GM23338 (cell line): Measurements from ENCODE around the gene ATG9B. TPM values are rescaled to one million over a fixed set of nuclear protein-coding genes. Genes with fewer than 3 reads are reported as not detected.

ENCODE experiments used
- ATAC-seq: fragments of 200-7000 bp; cut with Tn5 transposase; 3 replicates; pipeline ENCODE4 v1.9.1; 2020
- DNase-seq: peaks from one replicate; pipeline ENCODE4 v3.0.0-alpha.2; 2015; ENCODE audit warnings: low spot score
- H2AFZ ChIP-seq: fragments of 200-600 bp; sonication (generic); 2 replicates; pipeline ENCODE4 v1.8.0; 2016; ENCODE audit warnings: antibody characterized with exemption, mild to moderate bottlenecking, moderate library complexity
- H3F3A ChIP-seq: fragments of 200-600 bp; sonication (generic); replicated peaks from 2 replicates; pipeline ENCODE4 v1.8.0; 2017; ENCODE audit warnings: antibody characterized with exemption, mixed run types, low read depth
- H3K27ac ChIP-seq: fragments of 200-600 bp; sonication (generic); 2 replicates; pipeline ENCODE4 v1.6.1; 2016; ENCODE audit warnings: low read depth
- H3K27me3 ChIP-seq: fragments of 200-600 bp; sonication (generic); 2 replicates; pipeline ENCODE4 v1.8.0; 2016; ENCODE audit warnings: mild to moderate bottlenecking, mixed run types, moderate library complexity; ENCODE audit not compliant: insufficient read depth
- H3K36me3 ChIP-seq: fragments of 200-600 bp; sonication (generic); 2 replicates; pipeline ENCODE4 v1.8.0; 2016; ENCODE audit warnings: mild to moderate bottlenecking; ENCODE audit not compliant: insufficient read depth
- H3K4me1 ChIP-seq: fragments of 200-600 bp; sonication (generic); 2 replicates; pipeline ENCODE4 v1.8.0; 2016; ENCODE audit warnings: mild to moderate bottlenecking, moderate library complexity; ENCODE audit not compliant: insufficient read depth
- H3K4me2 ChIP-seq: fragments of 200-600 bp; sonication (generic); 2 replicates; pipeline ENCODE4 v1.7.1; 2017; ENCODE audit warnings: mixed run types
- H3K4me3 ChIP-seq: fragments of 200-600 bp; sonication (generic); 2 replicates; pipeline ENCODE4 v1.6.1; 2016; ENCODE audit warnings: mixed run types
- H3K79me2 ChIP-seq: fragments of 200-600 bp; sonication (generic); replicated peaks from 2 replicates; pipeline ENCODE4 v1.8.0; 2017; ENCODE audit warnings: mild to moderate bottlenecking; ENCODE audit not compliant: insufficient read depth
- H3K9me2 ChIP-seq: fragments of 200-600 bp; sonication (generic); 2 replicates; pipeline ENCODE4 v1.8.0; 2017; ENCODE audit not compliant: insufficient read depth
- H4K20me1 ChIP-seq: fragments of 200-600 bp; sonication (generic); replicated peaks from 2 replicates; pipeline ENCODE4 v1.8.0; 2017; ENCODE audit warnings: mild to moderate bottlenecking; ENCODE audit not compliant: insufficient read depth
- H3K27ac Mint-ChIP-seq: 2 replicates; pipeline ENCODE4 v1.8.0; 2020; ENCODE audit warnings: inconsistent platforms, mild to moderate bottlenecking, moderate library complexity, mixed read lengths
- H3K27me3 Mint-ChIP-seq: 3 replicates; pipeline ENCODE4 v1.8.0; 2022; ENCODE audit warnings: low read depth, mild to moderate bottlenecking, moderate library complexity, mixed read lengths, inconsistent platforms; ENCODE audit not compliant: insufficient read depth, poor library complexity
- H3K36me3 Mint-ChIP-seq: 3 replicates; pipeline ENCODE4 v1.8.0; 2021; ENCODE audit warnings: low read depth, mild to moderate bottlenecking, inconsistent platforms, moderate library complexity, mixed read lengths
- H3K4me1 Mint-ChIP-seq: 3 replicates; pipeline ENCODE4 v1.8.0; 2020; ENCODE audit warnings: mild to moderate bottlenecking, inconsistent platforms, mixed read lengths
- H3K4me3 Mint-ChIP-seq: 3 replicates; pipeline ENCODE4 v1.8.0; 2021; ENCODE audit warnings: moderate library complexity, mild to moderate bottlenecking, inconsistent platforms, mixed read lengths
- H3K9me3 Mint-ChIP-seq: 3 replicates; pipeline ENCODE4 v1.8.0; 2020; ENCODE audit warnings: moderate library complexity, mild to moderate bottlenecking, inconsistent platforms, mixed read lengths
- EZH2 ChIP-seq: fragments of 200-600 bp; sonication (generic); IDR thresholded peaks from one replicate; pipeline ENCODE4 v1.8.0; 2017; ENCODE audit warnings: antibody characterized with exemption, mild to moderate bottlenecking, low read depth; ENCODE audit not compliant: unreplicated experiment
- EZH2phosphoT487 ChIP-seq: fragments of 200-600 bp; sonication (generic); IDR thresholded peaks from one replicate; pipeline ENCODE4 v1.8.1; 2018; ENCODE audit warnings: antibody characterized with exemption; ENCODE audit not compliant: unreplicated experiment
- JUNB ChIP-seq: IDR thresholded peaks from one replicate; pipeline ENCODE4 v1.6.1; 2016; ENCODE audit warnings: antibody characterized with exemption; ENCODE audit not compliant: unreplicated experiment
- NANOG ChIP-seq: IDR thresholded peaks from 2 replicates; pipeline ENCODE4 v1.6.1; 2016; ENCODE audit warnings: antibody characterized with exemption, borderline replicate concordance
- POLR2AphosphoS5 ChIP-seq: IDR thresholded peaks from 2 replicates; pipeline ENCODE4 v1.6.1; 2016; ENCODE audit warnings: antibody characterized with exemption, low read depth
- REST ChIP-seq: IDR thresholded peaks from one replicate; pipeline ENCODE4 v1.6.1; 2018; ENCODE audit warnings: antibody characterized with exemption; ENCODE audit not compliant: unreplicated experiment
- STAT1 ChIP-seq: IDR thresholded peaks from one replicate; pipeline ENCODE4 v1.6.1; 2016; ENCODE audit warnings: antibody characterized with exemption; ENCODE audit not compliant: unreplicated experiment
- polyA plus RNA-seq: library from polyadenylated mRNA; unstranded; fragments of >200 nt; fragmentation: Nextera tagmentation; extraction: Ambion mirVana; gene quantifications from 2 replicates; pipeline ENCODE4 v1.2.1, GENCODE V29; 2016
- total RNA-seq: library from RNA; depleted of rRNA; stranded (reverse); fragments of >200 nt; shearing (Covaris generic); gene quantifications from 2 replicates; pipeline ENCODE4 v1.2.3, GENCODE V29; 2014
- TF ChIP-seq, protein P1 (sequence below): IDR thresholded peaks from 2 replicates; pipeline ENCODE4 v1.6.1; 2016; ENCODE audit warnings: antibody characterized with exemption

Gene ATG9B
- total and polyA plus RNA-seq, 2 experiments from 2014 or later: 1.2 to 3.4 TPM

- no peak for ATAC-seq
- no peak overlapping the region for H3K4me3 Mint-ChIP-seq
- H3K36me3 Mint-ChIP-seq: no peaks in the 10 kb centered on the region; the same call in 2 of the 3 replicates
These were observed 41.9 kb downstream of the ATG9B start for GRCh38 chr7:150982351-150982750.

DNA sequence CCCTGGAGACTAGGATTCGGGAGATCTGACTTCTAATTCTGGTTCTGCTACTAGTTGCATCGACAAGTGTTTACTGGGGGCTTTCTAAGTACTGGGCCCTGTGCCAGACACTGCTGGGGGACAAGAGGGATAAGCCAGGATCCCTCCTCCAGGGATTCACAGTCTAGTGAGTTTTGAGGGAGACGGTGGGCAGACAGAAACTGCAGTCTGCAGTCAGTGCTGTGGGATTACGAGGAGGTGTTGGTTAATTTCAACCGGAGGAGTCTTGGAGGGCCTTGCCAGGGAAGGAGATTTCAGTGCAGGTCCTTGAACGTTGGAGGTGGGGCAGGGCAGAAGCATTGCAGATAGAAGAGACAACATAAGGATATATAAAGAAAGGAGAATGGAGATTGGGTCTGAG lies 42.6 kb downstream of the ATG9B start:
- ATAC-seq: no peak
- Mint-ChIP-seq H3K9me3 (peaks cover 3% of the 10 kb centered on the region; the same call in 2 of the 3 replicates), H3K36me3 (no peaks in the 10 kb centered on the region; the same call in 2 of the 3 replicates), H3K27ac (no peak overlapping the region), H3K4me1 (peaks cover 33% of the 10 kb centered on the region), H3K27me3 (peaks cover 31% of the 10 kb centered on the region), H3K4me3 (no peak overlapping the region)
- Histone ChIP-seq H3K36me3 (no peaks in the 10 kb centered on the region), H3K4me2 (no peak overlapping the region), H2AFZ (no peak overlapping the region), H3K4me3 (no peak overlapping the region), H3K27ac (no peak overlapping the region), H3F3A (no peaks in the 10 kb centered on the region), H4K20me1 (no peaks in the 10 kb centered on the region), H3K27me3 (peaks cover 36% of the 10 kb centered on the region), H3K4me1 (peaks cover 24% of the 10 kb centered on the region), H3K9me2 (no peaks in the 10 kb centered on the region), H3K79me2 (no peaks in the 10 kb centered on the region)
- TF ChIP-seq EZH2phosphoT487: no peak
- no peak for TF ChIP-seq POLR2AphosphoS5
- no peak for TF ChIP-seq NANOG
- TF ChIP-seq, protein P1, sequence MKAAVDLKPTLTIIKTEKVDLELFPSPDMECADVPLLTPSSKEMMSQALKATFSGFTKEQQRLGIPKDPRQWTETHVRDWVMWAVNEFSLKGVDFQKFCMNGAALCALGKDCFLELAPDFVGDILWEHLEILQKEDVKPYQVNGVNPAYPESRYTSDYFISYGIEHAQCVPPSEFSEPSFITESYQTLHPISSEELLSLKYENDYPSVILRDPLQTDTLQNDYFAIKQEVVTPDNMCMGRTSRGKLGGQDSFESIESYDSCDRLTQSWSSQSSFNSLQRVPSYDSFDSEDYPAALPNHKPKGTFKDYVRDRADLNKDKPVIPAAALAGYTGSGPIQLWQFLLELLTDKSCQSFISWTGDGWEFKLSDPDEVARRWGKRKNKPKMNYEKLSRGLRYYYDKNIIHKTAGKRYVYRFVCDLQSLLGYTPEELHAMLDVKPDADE: no peak
- no peak for DNase-seq

More at GRCh38 chr7:150982351-150982750, 41.9 kb downstream of the ATG9B start:
- Histone ChIP-seq H4K20me1 (no peaks in the 10 kb centered on the region), H3K4me2 (no peak overlapping the region), H3K36me3 (no peaks in the 10 kb centered on the region), H2AFZ (no peak overlapping the region), H3K4me1 (peaks cover 17% of the 10 kb centered on the region), H3K4me3 (no peak overlapping the region), H3K27me3 (peaks cover 29% of the 10 kb centered on the region), H3K27ac (no peak overlapping the region), H3F3A (no peaks in the 10 kb centered on the region), H3K9me2 (no peaks in the 10 kb centered on the region), H3K79me2 (no peaks in the 10 kb centered on the region)
- Mint-ChIP-seq H3K27ac (no peak overlapping the region), H3K4me1 (peaks cover 26% of the 10 kb centered on the region), H3K9me3 (peaks cover under 1% of the 10 kb centered on the region; the same call in 2 of the 3 replicates), H3K27me3 (peaks cover 24% of the 10 kb centered on the region)
- TF ChIP-seq REST (no peak), EZH2 (no peak), NANOG (no peak), STAT1 (no peak), EZH2phosphoT487 (no peak), JUNB (no peak)
- no peak for DNase-seq
